Activated gamma-delta T cell treated with anti-CD3 and anti-CD28 coated beads, Interleukin-2, amount 50 U/mL, for 16 hours (primary cell): ENCODE measurements around the gene RGS4.

Experiments used
- DNase-seq: peaks from one replicate; pipeline ENCODE4 v3.0.0-alpha.2; 2020; ENCODE audit warnings: low read depth

Gene RGS4

DNA sequence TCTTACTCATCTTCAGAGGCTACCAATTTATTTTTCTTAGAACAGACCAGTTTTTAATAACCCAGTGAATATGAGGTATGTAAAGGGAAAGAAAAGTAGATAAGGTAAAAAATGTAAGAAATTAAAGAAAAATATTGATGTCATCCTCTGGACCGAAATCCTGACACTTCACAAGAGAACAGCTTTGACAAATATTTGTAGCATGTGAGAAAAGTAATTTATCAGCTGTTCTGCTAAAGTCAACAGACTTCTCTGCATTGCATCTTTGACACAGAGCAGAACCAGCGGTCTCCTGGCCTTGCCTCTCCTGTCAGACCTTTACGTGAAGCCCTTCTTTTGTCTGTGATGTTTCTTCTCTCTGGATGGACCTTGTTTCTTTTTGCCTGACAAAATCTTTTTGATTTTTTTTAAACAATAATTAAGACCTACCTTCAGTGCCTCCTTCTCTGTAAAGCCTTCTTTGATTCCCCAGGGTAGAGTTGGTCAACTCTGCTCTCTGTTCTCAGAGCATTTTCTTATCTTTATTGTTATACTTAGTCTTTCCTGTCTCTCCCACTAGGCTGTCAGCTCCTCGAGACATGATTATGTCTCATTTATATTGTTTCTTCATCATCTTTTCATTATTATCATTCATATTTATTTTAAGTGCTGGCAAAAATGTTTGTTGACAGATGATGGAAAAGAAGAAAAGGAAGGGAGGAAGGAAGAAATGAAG lies 35.4 kb downstream of the RGS4 start:
- DNase-seq = no peak

DNA sequence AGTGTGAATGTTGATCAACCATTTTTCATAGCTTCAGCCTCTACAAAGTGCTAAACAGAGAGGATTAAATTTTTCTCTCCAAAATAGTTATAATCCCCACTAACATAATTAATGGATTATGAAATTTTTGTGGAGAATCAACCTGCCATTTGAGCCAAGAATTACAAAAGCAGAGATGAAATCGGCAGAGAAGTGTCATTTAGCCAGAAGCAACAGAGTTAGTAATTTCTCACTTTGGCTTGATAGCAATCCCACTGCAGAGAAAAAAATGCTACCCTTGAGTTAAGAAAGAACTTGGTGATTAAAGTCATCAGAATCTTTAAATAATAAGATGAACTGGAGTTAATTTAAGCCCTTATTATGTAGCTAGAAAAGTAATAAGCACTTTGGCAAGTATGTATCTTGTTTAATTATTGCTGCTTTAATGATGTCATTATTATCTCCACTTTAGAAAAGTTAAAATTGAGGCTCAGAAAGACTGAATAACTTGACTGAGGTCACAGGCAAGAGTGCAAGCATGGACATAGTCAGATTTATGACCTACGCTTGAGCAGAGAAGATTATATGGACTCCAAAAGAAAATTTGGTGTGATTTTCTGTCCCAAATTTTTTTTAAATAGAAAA lies 37.3 kb downstream of the RGS4 start:
- no peak for DNase-seq

DNA sequence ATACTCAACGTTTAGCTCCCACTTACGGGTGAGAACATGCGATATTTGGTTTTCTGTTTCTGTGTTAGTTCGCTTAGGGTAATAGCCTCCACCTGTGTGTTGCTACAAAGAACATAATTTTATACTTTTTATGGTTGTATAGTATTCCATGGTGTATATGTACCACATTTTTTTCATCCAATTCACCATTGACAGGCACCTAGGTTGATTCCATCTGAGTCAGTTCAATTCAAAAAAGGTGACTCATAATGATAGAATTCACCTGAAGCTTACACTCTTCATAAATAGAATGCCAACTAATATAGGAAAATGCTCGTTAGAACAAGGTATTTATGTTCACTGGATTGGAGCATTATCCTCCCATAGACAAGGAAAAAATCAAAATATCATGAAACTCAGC lies 38.5 kb downstream of the RGS4 start:
- DNase-seq = no peak

DNA sequence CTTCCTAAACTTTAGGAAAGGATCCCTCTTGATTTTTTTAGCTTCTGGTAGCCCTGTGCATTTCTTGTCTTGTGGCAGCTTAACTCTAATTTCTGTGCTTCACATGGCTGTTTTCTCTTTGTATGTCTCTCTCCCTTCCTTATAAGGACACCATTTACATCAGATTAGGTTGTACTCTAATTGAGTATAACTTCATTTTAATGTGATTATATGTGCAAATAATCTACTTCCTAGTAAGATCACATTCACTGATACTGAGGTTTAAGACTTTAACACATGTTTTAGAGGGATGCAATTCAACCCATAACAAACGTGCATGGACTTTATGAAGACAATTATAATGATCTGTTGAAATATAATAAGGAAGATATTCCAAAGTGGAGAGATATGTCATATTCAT lies 46.7 kb downstream of the RGS4 start:
- DNase-seq = no peak

DNA sequence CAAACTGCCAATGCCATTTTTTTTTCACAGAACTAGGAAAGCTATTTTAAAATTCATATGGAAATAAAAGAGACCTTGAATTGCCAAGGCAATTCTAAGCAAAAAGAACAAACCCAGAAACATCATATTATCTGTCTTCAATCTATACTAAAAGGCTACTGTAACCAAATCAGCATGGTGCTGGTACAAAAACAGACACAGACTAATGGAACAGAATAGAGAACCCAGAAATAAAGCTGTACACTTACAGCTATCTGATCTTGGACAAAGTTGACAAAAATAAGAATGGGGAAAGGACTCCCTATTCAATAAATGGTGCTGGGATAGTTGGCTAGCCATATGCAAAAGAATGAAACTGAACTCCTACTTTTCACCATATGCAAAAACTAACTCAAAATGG lies 50.5 kb downstream of the RGS4 start:
- no peak for DNase-seq

DNA sequence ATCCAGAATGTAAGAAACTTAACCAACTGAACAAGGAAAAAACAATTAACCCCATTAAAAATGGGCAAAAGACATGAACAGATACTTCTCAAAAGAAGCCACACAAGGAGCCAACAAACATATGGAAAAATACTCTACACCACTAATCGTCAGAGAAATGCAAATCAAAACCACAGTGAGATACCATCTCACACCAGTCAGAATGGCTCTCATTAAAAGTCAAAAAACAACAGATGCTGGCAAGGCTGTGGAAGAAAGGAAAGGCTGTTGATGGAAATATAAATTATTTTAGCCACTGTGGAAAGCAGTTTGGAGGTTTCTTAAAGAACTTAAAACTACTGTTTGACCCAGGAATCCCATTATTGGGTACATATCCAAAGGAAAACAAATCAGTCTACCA lies 51.2 kb downstream of the RGS4 start:
- DNase-seq = no peak

DNA sequence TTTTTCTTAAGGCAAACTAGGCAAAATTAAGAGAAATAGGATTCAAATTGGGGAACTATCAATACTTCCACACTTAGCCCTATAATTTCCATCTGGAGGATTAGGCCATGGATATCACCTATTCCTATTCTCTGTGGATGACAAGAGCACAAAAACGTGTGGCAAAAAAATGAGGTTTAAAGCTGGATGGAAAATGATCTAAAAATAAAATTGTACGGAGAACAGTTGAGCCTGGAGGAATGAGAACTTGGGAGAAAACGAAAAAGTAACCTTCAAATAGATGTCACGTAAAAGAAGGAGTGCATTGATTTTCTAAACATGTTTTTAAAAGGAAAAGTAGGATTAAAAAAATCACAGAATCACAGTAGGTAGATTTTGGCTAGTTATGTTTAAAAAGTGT lies 55.7 kb downstream of the RGS4 start:
- no peak for DNase-seq
